ENCODE data around the gene MAGED1. TPM values are rescaled to one million over a fixed set of nuclear protein-coding genes. Genes with fewer than 3 reads are reported as not detected.

The MAGED1 gene
- total RNA-seq, 2 experiments from 2014 or later, result 36.8 to 60.0 TPM

DNA sequence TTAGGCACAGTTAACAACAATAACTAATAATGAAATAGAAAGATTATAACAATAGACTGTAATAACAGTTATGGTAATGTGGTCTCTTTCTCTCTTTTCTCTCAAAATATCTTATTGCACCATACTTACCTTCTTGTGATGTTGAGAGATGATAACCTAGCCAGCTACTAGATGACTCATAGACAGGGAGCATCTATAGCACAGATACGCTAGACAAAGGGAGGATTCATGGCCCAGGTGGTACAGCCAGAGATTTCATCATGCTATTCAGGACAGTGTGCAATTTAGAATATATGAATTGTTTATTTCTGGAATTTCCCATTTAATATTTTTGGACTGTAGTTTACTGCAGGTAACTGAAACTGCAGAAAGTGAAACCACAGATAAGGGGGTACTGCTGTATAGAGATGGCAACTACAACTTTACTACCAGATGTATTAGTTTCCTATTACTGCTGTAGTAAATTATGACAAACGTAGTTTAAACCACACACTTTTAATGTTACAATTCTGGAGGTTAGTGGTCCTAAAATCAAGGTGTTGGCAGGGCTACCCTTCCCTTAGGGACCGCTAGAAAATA is 41.8 kb upstream of the MAGED1 start:
- DNase-seq (ENCODE audit: low spot score), result no peak
- Histone ChIP-seq H3K9me3 (ENCODE audit: low read length) (peaks cover 5% of the 10 kb centered on the region; the same call in 1 of the 2 replicates), H3K4me1 (ENCODE audit: insufficient read depth, low read length, poor library complexity, severe bottlenecking) (no peaks in the 10 kb centered on the region), H3K36me3 (ENCODE audit: insufficient read depth, low read length) (peaks cover 34% of the 10 kb centered on the region), H3K4me2 (ENCODE audit: low read length) (no peak overlapping the region), H3K9me2 (ENCODE audit: insufficient read depth, low read length) (no peaks in the 10 kb centered on the region), H3K79me2 (ENCODE audit: insufficient read depth, low read depth, low read length) (no peaks in the 10 kb centered on the region), H2AFZ (ENCODE audit: low read length) (no peak overlapping the region), H3K4me3 (ENCODE audit: low read depth, low read length, poor library complexity, severe bottlenecking) (no peak overlapping the region), H4K20me1 (ENCODE audit: insufficient read depth, low read length) (no peaks in the 10 kb centered on the region), H3K27ac (ENCODE audit: low read depth, low read length, poor library complexity, severe bottlenecking) (no peak overlapping the region)
- BruUV-seq (replicated peaks), result no TSS peak
- intact Hi-C loops (cut with micrococcal nuclease; ENCODE audit: unreplicated experiment), result no loop called here
- ChIA-PET CTCF (ENCODE audit: unreplicated experiment) (no interaction called here), POLR2A (no interaction called here)
- TF ChIP-seq, protein P1, sequence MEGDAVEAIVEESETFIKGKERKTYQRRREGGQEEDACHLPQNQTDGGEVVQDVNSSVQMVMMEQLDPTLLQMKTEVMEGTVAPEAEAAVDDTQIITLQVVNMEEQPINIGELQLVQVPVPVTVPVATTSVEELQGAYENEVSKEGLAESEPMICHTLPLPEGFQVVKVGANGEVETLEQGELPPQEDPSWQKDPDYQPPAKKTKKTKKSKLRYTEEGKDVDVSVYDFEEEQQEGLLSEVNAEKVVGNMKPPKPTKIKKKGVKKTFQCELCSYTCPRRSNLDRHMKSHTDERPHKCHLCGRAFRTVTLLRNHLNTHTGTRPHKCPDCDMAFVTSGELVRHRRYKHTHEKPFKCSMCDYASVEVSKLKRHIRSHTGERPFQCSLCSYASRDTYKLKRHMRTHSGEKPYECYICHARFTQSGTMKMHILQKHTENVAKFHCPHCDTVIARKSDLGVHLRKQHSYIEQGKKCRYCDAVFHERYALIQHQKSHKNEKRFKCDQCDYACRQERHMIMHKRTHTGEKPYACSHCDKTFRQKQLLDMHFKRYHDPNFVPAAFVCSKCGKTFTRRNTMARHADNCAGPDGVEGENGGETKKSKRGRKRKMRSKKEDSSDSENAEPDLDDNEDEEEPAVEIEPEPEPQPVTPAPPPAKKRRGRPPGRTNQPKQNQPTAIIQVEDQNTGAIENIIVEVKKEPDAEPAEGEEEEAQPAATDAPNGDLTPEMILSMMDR (conservative IDR thresholded peaks at IDR 0.05; ENCODE audit: low read length), result no peak
- no peak for TF ChIP-seq EZH2phosphoT487 (IDR thresholded peaks at IDR 0.05; ENCODE audit: borderline replicate concordance, low read depth, low read length)

DNA sequence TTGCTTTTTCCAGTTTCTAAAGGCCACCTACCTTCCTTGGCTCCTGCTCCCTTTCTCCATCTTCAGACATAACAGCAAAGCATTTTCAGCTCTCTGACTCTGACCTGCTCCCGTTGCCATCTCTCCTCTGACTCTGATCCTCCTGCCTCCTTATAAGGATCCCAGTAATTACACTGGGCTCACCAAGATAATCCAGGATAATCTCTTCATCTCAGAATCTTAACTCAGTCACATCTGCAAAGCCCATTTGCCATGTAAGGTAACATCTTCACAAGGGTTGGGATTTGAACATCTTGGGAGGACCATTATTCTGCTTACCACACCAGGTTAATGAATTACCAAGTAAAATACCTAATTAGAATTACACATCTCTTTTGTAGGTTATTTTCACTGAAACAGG is 41.3 kb upstream of the MAGED1 start:
- BruUV-seq (replicated peaks), result no TSS peak
- no peaks in the 10 kb centered on the region for H3K4me1 ChIP-seq (ENCODE audit: insufficient read depth, low read length, poor library complexity, severe bottlenecking)
- CTCF ChIA-PET (ENCODE audit: unreplicated experiment), result no interaction called here
- H4K20me1 ChIP-seq (ENCODE audit: insufficient read depth, low read length), result no peaks in the 10 kb centered on the region
- H2AFZ ChIP-seq (ENCODE audit: low read length), result no peak overlapping the region
- intact Hi-C loops (cut with micrococcal nuclease; ENCODE audit: unreplicated experiment), result no loop called here
- POLR2A ChIA-PET, result no interaction called here
- no peaks in the 10 kb centered on the region for H3K79me2 ChIP-seq (ENCODE audit: insufficient read depth, low read depth, low read length)
- H3K9me2 ChIP-seq (ENCODE audit: insufficient read depth, low read length), result no peaks in the 10 kb centered on the region
- peaks cover 39% of the 10 kb centered on the region for H3K36me3 ChIP-seq (ENCODE audit: insufficient read depth, low read length)
- H3K9me3 ChIP-seq (ENCODE audit: low read length), result peaks cover 7% of the 10 kb centered on the region; the same call in 1 of the 2 replicates
- DNase-seq (ENCODE audit: low spot score), result no peak
- no peak overlapping the region for H3K4me3 ChIP-seq (ENCODE audit: low read depth, low read length, poor library complexity, severe bottlenecking)
- H3K4me2 ChIP-seq (ENCODE audit: low read length), result no peak overlapping the region
- no peak overlapping the region for H3K27ac ChIP-seq (ENCODE audit: low read depth, low read length, poor library complexity, severe bottlenecking)
- no peak for TF ChIP-seq EZH2phosphoT487 (IDR thresholded peaks at IDR 0.05; ENCODE audit: borderline replicate concordance, low read depth, low read length)
- TF ChIP-seq, protein P1 (conservative IDR thresholded peaks at IDR 0.05; ENCODE audit: low read length), result no peak

DNA sequence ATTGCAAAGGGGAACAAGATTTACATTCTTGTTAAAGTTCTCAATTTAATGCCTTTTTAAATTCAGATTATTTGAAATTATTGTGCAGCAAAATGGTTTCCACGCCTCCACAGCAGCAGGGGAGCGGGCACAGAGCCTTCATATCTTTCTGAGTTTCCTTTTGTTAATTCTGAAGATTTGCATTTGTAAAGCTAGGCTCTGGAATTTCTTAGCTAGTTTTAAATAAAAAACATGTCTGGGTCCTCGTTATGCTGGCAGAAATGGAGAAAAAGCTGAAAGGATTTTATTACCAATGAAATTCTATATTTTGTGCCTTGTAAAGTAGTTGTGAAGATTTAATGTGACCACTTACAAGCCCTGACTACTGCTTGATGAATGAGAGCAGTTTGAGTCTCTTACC is 40.8 kb upstream of the MAGED1 start:
- H3K4me2 ChIP-seq (ENCODE audit: low read length), result no peak overlapping the region
- no peak overlapping the region for H3K4me3 ChIP-seq (ENCODE audit: low read depth, low read length, poor library complexity, severe bottlenecking)
- CTCF ChIA-PET (ENCODE audit: unreplicated experiment), result no interaction called here
- BruUV-seq (replicated peaks), result no TSS peak
- TF ChIP-seq EZH2phosphoT487 (IDR thresholded peaks at IDR 0.05; ENCODE audit: borderline replicate concordance, low read depth, low read length), result no peak
- TF ChIP-seq, protein P1 (conservative IDR thresholded peaks at IDR 0.05; ENCODE audit: low read length), result no peak
- intact Hi-C loops (cut with micrococcal nuclease; ENCODE audit: unreplicated experiment), result no loop called here
- peaks cover 7% of the 10 kb centered on the region; the same call in 1 of the 2 replicates for H3K9me3 ChIP-seq (ENCODE audit: low read length)
- no peaks in the 10 kb centered on the region for H3K79me2 ChIP-seq (ENCODE audit: insufficient read depth, low read depth, low read length)
- peaks cover 44% of the 10 kb centered on the region for H3K36me3 ChIP-seq (ENCODE audit: insufficient read depth, low read length)
- no peak overlapping the region for H2AFZ ChIP-seq (ENCODE audit: low read length)
- no peaks in the 10 kb centered on the region for H3K4me1 ChIP-seq (ENCODE audit: insufficient read depth, low read length, poor library complexity, severe bottlenecking)
- no peak overlapping the region for H3K27ac ChIP-seq (ENCODE audit: low read depth, low read length, poor library complexity, severe bottlenecking)
- no peaks in the 10 kb centered on the region for H3K9me2 ChIP-seq (ENCODE audit: insufficient read depth, low read length)
- POLR2A ChIA-PET, result interaction anchor here (0.8 to 1.0 kb wide), 2 partner anchors 9 to 49 kb away, joined by 3 to 5 read pairs; no protein-coding TSS in a partner anchor
- H4K20me1 ChIP-seq (ENCODE audit: insufficient read depth, low read length), result no peaks in the 10 kb centered on the region
- DNase-seq (ENCODE audit: low spot score), result no peak
